HG03159 (cell line): ENCODE measurements around the gene APBA2.

Source experiments
- ATAC-seq: cut with Tn5 transposase; IDR thresholded peaks from one replicate; pipeline ENCODE4 v1.9.1; 2021; ENCODE audit warnings: mild to moderate bottlenecking, moderate library complexity; ENCODE audit not compliant: unreplicated experiment

The APBA2 gene

DNA sequence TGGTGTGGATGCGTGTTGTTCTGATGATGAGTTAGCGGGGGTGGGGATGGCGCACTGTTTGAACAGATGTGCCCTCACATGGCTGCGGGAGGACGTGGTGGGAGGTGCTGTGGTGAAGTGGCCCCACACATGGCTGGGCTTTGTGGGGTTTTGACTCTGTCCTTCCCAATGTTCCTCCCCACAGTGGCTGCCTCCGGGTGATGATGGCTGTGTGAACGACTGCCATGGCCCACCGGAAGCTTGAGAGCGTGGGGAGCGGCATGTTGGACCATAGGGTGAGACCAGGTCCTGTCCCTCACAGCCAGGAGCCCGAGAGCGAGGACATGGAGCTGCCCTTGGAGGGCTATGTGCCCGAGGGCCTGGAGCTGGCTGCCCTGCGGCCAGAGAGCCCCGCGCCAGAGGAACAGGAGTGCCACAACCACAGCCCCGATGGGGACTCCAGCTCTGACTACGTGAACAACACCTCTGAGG, 167.9 kb downstream of the APBA2 start:
- ATAC-seq: no peak

DNA sequence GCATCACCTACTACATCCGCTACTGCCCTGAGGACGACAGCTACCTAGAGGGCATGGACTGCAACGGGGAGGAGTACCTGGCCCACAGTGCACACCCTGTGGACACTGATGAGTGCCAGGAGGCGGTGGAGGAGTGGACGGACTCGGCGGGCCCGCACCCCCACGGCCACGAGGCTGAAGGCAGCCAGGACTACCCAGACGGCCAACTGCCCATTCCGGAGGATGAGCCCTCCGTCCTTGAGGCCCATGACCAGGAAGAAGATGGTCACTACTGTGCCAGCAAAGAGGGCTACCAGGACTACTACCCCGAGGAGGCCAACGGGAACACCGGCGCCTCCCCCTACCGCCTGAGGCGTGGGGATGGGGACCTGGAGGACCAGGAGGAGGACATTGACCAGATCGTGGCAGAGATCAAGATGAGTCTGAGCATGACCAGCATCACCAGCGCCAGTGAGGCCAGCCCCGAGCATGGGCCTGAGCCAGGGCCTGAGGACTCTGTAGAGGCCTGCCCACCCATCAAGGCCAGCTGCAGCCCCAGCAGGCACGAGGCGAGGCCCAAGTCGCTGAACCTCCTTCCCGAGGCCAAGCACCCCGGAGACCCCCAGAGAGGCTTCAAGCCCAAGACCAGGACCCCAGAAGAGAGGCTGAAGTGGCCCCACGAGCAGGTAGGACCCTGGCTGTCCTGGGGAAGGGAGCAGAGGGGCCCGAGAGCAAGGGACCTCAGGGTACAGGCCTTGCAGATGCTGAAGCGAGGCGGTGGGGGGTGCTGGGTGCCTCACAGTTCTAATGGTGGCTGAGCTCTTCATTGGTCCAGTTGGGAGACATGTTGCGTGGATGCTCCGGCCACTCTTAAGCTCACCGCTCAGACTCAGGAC, 168.6 kb downstream of the APBA2 start:
- no peak for ATAC-seq

DNA sequence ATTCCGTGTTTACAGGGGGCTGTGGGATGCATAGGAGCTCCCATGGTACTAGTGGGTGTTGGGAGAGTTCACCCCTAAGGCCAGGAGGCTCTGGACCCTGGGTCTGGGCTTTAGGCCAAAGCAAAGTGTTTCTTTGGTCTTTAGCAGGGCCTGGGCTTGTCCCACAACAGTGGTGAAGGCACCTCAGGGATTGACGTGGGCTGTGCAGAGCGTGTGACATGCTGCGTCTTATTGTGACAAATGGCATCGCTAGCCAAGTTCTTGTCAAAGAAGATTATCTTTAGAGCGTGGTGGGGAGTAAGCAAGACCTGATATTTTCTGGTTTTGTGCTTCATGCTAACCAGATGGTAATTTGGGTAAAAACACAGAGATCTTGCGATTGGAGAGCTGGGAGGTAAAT, 170.1 kb downstream of the APBA2 start:
- ATAC-seq: no peak

DNA sequence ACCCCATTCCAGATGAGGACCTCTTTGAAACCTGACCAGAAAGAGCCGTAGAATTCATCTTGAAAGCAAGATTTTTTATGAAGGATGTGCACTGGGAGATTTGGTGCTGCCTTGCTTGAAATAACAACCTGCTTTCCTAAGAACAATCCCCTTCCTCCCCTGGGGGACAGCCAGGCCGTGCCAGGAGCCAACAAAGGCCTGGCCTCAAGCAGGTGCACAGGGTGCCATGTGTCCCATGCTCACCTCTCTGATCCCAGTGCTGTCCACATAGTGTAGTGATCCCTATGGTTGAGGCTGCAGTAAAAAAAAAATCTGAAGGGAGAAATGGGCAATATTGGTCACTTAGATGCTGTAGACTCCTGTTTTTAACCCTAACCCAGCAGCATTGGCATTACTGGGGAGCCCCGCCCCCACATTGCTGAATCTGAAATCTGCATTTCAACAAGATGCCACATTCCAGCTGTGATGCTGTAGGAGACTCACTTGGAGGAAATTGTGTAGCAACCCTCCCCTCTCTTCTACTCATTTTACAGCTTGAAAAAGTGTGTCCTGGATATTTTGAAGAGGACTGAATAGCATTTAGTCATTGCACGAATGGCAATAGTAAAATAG, 171.2 kb downstream of the APBA2 start:
- no peak for ATAC-seq

DNA sequence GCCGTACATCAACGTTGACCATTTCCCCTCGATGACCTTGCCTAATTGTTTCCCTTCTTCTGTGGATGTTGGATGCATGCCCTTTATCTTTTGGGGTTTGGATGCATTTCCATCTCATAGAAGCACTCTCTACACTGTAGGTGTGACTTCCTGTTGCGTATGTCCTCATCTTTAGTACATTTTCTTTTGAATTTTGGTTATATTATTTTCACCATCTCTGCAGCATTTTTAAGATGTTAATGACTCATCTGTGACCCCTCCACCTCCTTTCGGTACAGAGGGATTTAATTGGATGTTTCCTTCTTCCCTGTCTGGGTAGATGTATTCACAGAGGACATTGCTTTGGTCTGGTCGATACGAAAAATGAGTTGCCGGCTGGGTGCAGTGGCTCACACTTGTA, 172.1 kb downstream of the APBA2 start:
- ATAC-seq: no peak

DNA sequence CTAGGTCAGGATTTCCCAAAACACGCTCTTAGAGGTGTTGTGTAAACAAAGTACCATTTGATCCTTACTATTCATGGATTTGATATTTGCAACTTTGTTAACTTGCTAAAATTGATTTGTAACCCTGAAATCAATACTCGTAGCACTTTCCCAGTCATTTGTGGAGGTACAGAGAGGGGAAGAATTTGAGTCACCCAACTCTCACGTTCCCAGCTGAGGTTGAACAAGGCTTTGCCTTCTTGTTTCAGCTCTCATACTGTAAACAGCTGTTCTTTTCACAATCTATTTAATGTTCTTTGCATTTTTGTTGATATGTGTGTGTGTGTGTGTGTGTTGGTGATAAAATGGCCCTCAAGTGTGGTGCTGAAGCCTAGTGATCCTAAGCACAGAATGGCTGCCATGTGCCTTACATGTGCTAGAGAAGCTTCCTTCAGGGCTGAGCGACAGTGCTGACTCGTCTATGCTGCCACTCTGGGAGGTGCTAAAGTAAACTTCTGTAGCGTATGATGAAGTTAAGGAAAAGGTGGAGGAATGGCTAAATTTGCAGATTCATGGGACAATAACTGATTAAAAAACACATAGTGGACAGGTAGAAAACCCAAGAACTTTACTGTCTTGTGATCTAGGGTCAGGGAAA, 173.2 kb downstream of the APBA2 start:
- no peak for ATAC-seq

DNA sequence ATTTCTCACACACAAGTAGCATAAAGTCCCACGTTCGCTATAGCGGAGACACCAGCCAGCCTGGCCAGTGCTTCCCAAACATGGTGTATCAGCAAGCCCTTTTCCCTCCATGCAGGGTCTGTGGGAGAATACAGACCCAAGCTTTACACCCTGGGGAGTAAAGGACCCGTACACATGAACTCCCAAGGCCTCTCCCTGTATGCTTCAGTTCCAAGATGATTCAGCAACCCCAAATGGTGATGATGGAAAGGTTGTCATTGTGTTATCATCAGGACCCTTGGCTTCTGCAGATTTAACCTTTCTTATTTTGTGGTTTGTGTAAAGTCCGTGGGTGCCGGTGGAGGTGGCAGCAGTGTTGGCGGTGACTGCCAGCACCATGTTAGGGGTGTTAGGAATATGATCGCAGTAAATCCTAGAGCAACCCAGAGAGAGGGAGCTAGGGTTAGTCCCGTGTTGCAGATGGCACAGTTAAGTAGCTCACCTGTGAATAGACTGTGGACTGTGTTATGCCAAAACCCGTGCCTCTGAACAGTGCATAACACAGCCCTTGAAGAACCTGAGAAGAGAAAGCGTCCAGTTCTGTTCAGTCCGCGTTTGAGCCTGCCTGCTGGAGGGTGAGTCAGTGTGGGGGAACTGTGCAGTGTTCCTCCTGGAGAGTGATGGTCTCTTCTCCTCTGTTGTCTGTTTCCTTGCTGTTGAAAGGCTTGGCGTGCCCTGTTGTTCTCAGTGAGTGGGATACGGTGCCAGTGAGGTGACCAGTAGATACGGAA, 174.3 kb downstream of the APBA2 start:
- ATAC-seq: no peak

DNA sequence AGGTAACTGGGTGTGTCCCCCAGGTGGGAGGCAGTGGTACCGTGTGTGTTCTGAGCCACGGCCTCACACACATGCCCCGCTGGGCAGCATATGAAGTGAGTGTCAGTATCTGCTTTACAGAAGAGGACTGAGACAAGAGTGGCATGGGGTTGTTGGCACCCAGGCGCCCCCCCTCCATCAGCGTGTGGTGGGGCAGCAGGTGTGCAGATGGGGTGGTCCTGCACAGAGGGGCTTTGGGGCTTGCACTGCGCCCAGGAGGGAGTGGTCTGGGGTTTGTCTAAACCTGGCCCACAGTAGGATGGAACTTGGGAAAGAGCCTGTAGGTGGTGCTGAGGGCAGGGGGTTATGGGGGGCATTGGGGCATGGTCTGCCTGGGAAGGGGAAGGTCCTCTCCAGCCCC, 176.0 kb downstream of the APBA2 start:
- no peak for ATAC-seq

DNA sequence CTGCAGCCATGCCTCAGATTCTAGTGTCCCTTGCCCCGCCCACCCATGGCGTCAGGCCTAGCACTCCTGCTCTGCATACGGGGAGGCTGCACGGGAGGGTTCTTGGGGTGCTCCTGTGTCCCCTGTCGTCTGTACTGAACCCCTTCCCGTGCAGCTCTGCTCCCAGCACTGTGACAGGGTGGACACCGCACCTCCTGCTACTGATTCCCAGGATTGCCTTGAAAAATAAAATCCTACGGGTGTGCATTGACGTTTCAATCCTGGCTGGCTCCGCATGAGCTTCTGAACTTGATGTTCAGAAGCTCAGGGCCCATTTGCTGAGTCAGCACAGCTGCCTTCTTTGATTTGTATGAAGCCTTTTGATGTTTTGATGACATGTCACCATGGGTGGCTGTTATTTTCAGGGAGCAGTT, 176.4 kb downstream of the APBA2 start:
- ATAC-seq: no peak

DNA sequence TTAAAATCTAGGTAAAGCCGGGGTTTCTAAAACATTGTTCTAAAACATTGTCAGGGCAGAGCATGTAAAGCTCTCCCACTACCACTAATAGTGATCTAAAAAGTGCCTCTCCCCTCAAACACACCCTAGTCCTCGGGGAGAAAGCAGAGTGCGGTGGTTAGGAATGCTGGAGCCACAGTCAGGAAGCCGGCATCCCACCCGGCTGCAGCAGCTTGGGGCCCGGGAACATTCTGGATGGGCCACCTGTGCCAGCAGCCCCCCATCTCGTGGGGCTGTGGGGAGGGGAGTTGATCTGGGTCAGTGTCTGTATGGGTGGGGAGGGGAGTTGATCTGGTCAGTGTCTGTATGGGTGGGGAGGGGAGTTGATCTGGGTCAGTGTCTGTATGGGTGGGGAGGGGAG, 176.9 kb downstream of the APBA2 start:
- ATAC-seq: no peak

DNA sequence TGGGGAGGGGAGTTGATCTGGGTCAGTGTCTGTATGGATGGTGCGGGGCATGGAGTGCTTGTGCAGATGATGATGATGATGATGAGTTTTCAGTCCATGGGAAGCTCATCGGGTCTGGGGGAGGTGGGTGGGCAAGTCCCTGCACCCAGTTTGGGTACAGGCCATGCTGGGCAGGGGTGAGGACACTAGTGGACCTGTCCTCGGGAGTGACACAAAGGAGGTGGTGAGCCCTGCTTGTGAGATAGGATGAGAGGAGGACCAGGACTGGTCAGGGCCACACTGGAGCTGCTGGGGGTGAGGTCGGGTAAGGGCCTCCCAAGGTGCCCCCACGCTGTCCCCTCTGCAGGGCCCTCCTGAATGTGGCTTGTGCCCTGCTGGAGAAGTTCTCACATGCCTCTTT, 177.9 kb downstream of the APBA2 start:
- no peak for ATAC-seq

DNA sequence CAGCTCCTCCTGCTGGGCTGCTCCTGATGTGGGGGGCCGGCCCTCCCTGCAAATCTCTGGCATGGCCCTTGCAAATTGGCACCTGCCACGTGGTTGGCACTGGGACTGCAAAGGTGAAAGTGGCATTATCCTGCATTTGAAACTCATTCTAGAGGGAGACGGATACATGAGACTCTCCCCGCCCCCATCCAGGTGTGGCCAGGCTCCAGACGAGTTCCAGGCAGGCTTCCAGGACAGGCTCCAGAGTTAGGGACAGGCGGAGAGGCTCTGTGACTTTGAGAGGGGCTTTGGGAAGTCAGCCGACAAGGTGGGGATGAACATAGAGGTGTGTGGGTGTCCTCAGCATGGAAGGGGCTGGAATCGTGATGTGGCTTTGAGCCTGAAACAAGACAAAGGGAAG, 178.5 kb downstream of the APBA2 start:
- no peak for ATAC-seq

DNA sequence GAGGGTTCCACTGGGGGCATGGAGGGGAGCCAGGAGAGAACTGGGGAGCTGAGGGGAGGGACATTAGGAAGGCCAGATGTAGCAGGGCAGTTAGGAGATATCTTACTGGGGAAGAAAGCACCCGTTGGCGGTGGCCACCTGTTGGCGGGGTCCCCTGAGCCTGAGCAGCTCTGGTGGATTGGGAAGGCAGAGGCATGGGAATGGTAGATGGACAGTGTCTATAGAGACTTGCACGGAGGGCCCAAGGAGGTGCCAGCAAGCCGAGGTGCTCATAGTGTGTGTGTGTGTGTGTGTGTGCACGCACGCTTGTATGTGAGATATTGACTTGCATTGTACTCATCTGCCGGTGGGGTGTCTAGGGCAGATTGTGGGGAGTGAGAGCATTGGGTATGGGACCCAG, 179.0 kb downstream of the APBA2 start:
- no peak for ATAC-seq

DNA sequence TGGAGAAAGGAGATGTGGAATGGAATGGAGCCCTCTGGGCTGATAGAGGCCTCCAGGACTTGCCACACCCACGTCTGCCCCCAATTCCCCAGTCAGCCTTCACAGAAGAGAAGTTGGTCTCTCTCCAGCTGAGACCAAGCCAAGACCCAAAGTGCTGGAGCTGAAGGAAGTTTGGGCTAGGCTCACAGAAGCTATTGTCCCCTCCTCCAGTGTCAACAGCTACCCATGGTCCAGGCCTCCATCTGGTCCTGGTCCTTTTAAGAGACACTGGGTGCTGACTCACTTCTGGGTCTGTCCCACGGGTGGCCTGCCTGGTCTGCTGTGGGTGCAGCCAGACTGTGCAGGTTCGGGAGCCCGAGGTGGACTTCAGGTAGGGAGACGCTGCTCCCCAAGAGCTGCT, 179.8 kb downstream of the APBA2 start:
- no peak for ATAC-seq

DNA sequence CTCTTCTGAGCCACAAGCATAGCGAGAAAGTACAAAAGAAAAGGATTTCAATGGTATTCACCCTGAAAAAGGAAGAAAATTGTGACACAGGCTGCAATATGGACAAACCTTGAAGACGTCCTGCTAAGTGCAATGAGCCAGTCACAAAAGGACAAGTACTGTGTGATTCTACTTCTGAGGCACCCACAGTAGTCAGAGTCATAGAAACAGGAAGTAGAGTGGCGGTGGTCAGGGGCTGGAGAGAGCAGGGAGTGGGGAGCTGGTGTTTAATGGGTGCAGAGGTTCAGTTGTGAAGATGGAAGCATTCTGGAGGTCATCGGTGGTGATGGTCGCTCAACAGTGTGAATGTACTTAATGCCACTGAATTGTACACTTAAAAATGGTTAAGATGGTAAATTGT, 180.5 kb downstream of the APBA2 start:
- ATAC-seq: no peak

DNA sequence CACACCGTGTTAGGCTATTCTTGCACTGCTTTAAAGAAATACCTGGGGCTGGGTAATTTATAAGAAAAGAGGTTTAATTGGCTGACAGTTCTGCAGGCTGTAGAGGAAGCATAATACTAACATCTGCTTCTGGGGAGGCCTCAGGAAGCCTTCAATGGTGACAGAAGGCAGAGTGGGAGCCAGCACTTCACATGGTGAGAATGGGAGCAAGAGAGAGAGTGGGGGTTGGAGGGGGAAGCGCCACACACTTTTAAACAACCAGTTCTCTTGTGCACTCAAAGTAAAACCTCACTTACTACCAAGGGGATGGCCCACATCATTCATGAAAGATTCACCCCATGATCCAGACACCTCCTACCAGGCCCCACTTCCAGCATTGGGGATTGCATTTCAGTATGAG, 181.1 kb downstream of the APBA2 start:
- ATAC-seq: no peak

DNA sequence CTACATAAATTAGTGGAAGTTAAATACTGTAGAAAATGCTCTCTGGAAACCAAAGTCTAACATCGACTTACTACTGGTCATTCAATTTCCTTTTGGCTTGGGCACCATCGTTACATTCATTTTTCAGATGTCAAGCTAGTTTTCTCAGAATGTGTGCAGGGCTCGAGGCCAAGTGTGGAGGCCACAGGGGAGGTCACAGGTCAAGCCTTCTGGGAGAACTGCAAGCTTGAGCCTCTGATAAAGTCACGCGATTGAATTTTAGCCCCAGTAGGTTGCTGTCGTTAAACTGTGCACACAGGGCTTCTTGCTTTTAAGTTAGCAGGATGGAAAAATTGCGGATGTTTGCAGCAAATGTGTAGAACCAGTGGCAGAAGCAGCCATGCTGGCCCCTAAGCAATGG, 182.2 kb downstream of the APBA2 start:
- no peak for ATAC-seq

DNA sequence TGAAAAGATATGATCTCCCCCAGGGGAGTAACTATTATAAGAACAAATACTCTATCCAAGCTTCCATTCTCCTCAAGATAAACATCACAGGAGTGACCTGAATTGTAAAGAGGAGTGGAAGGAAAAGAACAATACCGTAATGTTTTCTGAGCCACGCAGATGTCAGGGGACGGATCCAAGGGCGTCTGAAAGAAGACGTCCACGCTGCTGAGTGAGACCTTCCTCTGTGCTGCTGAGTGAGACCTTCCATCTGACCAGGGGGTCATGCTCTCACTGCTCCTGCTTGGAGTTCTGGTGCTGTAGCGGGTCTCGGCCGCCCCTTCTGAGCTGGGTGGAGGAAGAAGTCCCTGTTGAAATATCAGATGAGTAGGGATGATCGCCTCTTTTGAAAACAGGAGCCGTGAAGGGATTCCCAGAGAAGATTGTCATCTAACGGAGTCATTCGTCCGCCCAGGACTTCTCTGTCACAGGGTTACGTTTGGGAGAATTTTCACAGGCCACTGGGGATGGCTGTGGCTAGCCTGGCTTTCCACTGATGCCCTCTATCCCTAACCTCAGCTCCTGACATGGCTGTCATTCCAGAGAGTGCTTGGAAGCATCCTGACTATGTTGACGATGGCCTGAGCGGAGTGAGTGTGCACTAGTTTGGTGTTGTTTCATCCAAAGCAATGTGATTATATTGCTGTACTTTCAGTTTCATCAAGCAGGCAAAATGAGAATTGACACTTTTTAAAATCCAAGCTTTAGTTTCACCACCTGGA, 184.9 kb downstream of the APBA2 start:
- ATAC-seq: no peak

DNA sequence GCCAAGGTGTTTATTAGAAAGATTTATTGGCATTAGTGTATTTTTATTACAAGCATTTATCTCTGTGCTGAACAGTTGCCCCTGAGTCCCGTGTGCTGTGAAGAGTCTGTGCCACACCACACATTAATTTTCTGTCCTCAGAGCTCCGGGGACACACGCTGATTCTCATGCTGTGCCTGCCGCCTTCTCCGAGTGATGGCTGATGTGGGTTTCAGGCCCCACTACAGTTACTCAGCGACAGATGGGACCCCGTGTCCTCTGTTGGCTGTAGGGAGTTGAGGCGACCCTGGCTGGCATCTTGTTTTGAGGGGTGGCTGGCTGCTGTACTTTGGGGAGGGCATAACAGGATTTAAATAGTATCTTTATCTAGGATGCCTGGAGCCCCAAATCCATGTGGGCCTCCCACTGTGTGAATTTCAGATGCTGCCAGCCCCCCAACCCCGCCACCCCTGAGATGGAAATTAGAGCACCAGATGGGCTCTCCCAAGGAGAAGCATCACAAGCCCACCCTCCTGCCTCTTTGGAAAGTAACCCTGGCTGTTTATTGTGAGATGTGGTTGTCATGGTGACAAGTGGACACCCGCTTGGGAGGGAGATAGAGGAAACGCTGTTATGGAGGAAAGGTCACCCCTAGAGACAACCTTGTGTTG, 185.6 kb downstream of the APBA2 start:
- ATAC-seq: no peak

DNA sequence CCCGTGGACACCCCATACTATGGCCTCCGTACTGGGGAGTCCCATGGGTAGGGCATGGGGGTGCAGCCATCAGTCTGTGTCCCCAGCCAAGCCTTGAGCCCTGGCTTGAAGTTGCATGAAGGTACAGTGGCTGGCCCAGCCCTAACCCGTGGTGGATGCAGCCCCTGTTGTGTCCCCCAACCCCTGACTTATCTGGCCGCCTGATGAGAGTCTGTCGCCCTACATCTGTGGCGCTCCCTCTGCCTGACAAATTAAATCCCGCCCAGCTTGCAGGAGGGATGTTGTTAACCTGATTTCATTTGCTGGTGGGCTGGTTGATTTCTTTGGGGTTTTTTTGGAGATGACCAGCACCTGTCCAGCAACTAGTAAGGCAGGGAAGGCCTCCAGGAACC, 186.1 kb downstream of the APBA2 start:
- no peak for ATAC-seq
